ENCODE measurements around the gene SLC22A23.
"Not testable (repeated sequence)": the region's sequence is repeated elsewhere in the genome, so short reads cannot be mapped to it uniquely, and the experiment has no call there.

- not testable (repeated sequence) for TF ChIP-seq CTCF (conservative IDR thresholded peaks at IDR 0.05 in 1 of 2, IDR thresholded peaks at IDR 0.05 in 1 of 2; ENCODE audit: extremely low read depth in 1 of 2, insufficient read depth in 1 of 2, low read depth in 1 of 2, low read length in 2 of 2); EZH2 (IDR thresholded peaks at IDR 0.05; ENCODE audit: borderline replicate concordance, low read length)
These were observed 71.7 kb downstream of the SLC22A23 start for GRCh38 chr6:3385181-3385580.

Measured in mammary epithelial cell (primary cell).